GM19023 (cell line): ENCODE data around the gene EXOC3.
"Not testable (repeated sequence)": the region's sequence is repeated elsewhere in the genome, so short reads cannot be mapped to it uniquely, and the experiment has no call there.

Experiments
- ATAC-seq: cut with Tn5 transposase; IDR thresholded peaks from one replicate; pipeline ENCODE4 v1.9.1; 2021; ENCODE audit warnings: mild to moderate bottlenecking, moderate library complexity; ENCODE audit not compliant: unreplicated experiment

The EXOC3 gene

DNA sequence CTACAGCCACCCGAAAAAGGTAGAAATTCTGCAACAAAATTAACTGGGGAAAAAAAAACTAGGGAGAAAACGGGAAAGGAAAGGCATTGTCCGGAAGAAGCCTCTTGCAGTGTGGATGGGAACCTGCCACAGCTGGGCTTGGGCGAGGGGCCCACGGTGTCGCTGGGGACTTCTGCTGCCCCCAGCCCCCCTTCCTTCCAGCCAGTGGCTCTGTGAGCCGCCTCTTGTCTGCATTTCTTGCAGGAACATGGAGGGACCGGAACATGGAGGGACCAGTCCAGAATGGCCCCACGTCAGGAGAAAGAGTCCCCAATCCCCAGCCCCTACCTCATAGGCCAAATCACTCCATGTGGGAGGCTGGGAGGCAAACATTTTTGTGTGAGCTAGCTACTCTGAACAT lies 36.9 kb upstream of the EXOC3 start:
- ATAC-seq, result no peak

DNA sequence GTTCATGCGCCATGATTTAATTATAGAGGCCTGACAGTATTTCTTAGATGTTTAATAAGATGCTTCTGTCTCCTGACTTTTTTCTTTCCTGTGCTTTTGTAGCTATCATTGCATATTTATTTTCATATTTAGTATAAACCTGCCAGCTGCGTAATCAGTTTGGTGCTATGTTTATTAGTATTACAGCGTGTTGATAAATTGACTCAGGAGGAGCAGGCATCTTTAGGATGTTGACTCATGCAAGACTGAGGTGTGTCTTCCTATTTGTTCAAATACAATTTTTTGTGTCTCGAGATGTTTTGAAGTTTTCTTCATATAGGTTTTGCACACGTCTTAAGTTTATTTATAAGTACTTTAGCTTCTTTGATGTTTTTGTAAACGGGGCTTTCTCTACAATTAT lies 35.9 kb upstream of the EXOC3 start:
- ATAC-seq, result no peak

DNA sequence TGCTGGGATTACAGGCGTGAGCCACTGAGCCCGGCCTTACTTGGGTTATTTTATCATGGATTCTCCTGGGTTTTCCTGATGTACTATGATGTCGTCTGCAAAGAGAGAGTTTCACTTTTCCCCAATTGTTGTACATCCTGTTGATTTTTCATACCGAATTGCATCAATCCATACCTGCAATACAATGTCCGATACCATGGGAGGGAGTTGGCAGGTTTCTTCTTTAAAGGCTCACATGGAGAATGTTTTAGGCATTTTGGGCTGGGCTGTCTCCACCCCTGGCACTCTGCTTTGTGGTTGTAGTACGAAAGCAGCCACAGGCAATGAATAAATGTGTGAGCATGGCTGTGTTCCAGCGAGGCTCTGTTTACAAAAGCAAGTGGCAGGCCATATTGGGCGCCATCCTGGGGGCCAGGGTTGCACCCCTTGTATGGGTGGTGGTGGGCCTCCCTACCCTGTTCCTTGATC lies 35.1 kb upstream of the EXOC3 start:
- no peak for ATAC-seq

DNA sequence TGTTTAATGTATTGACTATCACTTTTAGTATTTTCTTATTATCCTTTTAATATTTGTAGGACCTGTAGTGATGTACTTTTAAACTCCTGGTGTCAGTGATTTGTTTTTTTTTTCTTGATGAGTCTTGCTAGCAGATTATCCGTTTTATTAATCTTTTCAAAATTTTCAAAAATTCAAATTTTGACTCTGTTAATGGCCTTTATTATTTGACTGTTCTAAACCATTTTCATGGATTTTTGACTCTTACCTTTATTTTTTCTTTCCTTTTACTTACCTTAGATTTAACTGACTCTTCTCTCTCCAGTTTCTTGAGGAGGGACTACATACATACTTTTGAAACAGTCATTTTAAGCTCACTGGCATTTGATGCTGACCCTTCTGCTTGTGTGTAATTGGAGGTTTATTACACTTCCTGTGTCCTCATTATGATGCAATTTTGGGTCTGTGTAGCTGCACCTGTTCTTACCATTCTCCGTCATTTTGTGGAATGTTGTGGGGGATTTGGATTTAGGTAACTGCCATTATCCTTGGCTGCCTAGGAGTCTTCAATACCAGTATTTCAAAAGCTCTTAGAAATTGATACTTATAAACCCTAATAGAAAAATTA lies 32.0 kb upstream of the EXOC3 start:
- ATAC-seq, result no peak

DNA sequence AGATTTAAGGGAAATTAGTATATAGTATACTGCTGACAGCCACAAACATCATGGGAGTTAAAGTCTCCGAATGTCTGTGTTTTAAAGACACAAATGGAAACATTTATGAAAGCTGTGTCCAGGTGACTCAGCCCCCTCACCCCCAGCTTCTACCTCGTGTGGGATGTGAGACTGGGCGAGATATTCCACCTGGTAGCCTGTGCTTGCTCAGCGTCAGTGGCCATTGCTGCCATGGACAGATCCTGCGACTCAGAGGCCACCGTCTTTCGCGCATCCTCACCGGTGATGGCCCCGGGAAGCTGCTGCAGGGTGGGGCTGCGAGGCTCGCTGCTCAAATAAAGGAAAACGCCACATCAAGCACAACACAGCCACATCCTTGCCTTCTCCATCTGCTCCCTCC lies 31.2 kb upstream of the EXOC3 start:
- no peak for ATAC-seq

DNA sequence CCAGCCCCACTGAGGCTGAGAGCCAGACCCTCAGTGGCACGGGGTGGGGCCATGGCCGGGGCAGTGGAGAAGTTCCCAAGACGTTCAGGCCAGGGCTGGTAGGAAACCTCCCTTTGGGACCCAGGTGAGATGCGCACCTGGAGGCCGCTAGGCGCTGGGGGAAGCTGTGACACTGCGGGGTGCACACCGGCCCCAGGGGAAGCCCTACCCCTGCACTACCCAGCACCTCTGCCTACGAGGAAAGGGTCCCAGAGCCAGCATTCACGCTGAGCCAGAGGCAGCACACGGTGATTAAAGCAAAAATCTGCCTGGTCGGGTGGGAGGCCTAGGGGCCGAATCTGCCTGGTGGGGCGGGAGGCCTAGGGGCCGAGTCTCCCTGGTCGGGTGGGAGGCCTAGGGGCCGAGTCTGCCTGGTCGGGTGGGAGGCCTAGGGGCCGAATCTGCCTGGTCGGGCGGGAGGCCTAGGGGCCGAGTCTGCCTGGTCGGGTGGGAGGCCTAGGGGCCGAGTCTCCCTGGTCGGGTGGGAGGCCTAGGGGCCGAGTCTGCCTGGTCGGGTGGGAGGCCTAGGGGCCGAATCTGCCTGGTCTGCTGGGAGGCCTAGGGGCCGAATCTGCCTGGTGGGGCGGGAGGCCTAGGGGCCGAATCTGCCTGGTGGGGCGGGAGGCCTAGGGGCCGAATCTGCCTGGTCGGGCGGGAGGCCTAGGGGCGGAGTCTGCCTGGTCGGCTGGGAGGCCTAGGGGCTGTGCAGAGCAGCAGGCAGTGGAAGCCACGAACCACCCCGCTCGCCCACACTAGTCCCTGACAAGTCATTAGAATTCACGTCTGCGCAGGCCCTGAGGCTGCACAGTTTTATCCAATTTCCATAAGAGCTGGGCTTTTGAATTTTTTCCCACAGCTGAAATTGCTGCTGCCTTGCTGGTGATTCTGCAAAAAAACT lies 27.7 kb upstream of the EXOC3 start:
- not testable (repeated sequence) for ATAC-seq

DNA sequence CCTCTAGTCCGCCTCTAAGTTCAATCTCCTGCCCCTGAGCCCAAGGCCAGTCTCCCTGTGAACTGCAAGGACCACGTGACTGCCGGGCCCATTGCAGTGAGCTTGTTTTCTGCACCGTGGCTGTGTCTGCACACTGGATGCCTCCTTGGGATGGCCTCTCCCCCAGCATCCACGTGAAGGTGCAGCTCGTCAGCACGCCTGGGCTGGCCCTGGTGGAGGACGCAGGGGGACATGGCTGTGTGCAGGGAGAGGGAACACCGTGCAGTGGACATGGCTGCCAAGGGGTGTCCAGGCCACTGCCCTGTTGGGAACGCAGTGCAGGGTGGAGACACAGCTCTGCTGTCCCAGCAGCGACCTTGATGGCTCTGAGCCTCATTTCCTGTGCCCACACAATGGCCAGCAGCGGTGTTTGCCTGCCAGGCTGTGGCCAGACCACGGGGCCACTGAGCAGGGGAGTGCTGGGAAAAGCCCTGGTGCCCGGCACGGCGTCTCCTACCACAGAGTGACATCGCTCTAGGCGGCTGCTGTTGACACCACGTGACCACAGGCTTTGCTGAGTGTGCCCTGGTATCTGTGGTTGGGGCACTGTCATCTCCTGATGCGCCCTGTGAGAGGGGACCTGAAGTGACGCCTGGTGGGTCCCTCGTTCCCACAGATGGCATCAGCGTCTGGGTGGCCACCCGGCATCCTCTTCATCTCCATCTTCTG lies 26.9 kb upstream of the EXOC3 start:
- ATAC-seq, result no peak

DNA sequence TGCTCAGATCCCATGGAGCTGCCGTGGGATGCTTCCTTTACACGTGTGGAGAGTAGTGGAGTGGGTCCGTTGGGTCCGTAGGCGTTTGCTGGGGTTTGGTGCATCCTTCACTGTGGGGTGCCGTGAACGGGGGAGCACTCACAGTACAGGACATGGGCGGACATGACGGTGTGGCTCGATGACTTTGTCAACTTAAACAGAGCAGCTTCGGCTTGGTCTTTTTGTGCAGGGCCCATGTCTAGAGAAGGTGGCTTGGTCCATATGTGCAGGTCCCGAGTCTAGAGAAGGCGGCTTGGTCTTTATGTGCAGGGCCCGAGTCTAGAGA lies 26.4 kb upstream of the EXOC3 start:
- ATAC-seq, result no peak

DNA sequence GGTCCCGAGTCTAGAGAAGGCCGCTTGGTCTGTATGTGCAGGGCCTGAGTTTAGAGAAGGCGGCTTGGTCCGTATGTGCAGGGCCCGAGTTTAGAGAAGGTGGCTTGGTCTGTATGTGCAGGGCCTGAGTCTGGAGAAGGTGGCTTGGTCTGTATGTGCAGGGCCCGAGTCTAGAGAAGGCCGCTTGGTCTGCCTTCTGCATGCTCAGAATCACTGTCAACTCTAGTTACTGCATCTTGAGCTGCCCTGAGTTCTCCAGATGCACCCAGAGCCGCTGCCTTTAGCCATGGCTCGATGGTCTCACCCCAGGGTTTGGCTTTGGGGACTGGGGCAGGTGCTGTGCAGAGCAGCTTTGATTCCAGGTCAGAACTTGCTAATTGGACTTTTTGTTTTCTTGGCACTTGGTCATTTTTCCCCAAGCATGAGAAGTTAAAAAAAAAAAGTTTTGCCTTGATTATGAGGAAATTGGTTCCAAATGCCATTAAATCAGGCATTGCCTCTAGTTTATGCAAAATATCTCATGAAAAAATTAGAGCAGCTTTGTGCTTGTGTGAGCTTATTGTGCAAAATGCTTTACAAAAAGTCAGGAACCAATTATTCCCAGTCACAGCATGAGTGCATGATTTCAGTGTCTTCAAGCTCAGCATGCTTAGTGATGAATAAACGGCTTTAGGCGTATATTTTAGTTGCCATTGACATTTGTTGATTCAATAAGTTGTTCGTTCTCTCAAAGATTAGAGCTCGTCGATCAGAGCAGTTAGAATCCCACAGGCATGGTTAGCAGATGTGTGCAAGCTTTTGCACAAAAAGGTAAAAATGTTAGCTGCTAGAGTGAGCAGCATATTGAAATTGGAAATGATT lies 25.4 kb upstream of the EXOC3 start:
- no peak for ATAC-seq

DNA sequence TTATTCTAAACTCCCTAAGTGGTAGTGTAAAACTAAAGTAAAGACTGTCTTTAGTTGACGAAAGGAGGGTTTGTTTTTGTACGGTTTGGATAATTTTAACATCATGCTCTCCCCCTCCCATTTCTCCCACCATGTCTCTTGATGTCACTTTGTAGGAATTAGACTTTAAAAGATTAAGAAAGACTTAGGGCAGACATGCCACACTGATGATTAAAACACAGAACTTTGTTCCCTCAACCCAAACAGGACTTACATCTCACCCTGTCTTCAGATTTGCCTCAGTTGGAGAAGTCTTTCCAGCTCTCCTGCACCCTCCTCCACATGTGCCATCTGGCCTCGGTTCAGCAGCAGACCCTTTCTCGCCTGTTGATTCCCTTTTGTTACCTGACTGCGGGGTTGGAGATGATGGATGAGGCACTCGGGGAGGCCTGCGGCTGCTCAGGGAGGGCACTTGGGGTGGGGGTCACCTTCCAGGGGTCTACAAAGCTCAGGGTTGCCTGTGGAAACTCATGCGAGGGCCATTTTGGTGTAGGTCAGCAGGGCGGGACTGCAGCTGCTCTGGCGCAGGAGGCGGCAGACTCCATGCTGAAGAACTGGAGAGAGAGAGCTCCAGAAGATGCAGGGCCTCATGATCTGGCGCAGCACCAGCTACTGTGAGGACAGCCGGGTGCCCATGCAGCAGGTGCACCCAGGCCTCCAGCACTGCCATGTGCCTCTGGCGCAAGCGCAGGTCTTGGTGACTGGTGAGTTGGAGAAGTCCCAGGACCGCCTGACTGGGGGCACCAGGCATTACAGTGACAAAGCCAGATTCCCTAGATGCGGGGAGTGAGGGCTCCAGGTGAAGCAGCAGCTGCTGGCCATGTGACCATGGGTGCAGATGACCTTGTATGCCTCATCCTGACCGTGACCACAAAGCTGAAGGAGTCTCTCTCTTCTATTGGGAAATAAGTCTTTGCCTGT lies 24.5 kb upstream of the EXOC3 start:
- ATAC-seq, result no peak

DNA sequence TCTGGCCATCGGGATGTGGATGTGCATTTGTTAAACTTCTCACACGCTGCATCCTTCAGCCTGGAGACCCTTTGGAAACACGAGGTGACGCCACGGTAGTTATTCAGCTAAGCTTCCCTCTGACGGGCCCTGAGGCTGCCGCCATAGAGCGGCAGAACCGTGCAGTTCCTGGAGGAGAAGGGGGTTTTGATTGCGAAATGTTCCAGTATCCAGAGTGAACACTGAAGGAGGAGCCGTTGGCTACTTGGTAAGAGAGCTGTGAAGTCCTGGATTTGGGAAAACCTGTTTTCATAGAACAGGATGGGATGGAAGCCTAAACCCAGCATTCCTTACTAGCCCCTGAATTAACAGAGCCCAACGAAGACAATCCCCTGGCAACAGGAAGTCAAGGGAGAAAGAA lies 23.0 kb upstream of the EXOC3 start:
- ATAC-seq, result no peak

DNA sequence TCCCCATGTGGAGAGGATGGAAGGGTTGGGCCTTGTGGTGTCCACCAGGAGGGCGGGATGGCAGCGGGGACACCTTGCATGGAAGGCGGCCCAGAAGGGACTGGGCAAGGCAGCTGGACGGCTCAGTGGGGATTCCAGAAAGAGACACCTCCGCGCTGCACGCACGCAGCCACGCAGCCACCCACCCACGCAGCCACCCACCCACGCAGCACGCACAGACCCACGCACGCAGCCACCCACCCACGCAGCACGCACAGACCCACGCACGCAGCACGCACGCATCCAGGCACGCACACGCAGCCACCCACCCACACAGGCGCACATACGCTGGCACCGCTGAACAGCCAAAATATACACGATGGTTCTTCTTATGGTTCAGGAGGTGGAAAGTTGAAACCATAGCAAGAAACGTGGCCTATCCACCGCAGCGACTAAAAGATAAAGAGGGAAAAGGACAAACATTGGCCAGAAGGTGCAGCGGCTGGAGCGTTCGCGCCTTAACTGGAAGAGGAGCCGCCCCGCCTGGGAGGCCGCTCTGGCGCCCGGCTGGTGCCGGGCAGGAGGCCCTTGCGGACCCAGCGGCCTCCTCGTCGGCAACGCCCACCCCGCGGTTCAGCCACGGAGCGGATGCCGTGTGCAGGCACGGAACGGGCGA lies 22.2 kb upstream of the EXOC3 start:
- ATAC-seq, result no peak

DNA sequence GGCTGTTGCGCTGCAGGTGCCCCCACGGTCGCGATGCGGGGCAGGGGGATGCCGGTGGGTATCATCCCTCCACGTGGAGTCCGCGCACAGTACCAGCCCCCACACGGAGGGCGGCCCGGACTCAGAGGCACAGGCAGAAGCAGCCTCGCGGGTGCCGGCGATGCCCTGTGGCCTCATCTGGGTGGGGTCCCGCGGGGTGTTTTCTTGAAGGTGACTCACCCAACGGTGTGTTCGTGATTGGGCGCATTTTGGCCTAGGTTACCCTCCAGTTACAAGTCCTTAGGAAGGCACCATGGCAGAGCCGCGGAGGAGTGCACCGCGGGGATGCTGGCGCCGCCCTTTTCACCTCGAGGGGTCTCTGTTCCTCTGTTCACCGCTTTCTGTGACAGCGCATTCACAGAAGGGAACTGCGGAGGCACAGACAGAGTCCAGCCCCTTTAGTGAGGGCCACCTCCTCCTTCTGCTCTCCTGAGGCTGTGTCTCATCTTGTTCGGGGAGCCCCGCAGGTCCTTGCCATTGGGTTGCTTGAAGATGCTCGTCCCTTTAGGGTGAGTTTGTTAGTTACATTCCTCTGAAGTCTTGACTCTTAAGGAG lies 21.6 kb upstream of the EXOC3 start:
- no peak for ATAC-seq

DNA sequence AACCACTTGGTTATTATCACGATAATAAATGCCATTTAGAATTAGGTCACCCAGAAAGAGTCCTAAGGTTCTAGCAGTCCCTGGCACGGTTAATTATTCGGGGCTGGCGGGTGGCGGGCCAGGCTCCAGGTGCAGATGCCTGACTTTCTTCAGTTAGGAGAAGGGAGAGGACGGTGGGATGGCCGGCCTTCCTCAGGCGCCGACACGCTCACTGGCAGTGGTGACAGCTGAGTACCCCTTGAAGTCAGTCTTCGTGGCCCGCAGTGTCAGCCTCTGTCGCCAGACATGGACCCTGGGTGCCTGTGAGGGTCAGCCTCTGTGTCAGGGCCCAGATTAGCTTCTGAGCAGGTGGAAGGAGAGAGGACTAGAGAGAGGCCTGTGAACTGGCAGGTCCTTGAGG lies 21.1 kb upstream of the EXOC3 start:
- ATAC-seq, result no peak

DNA sequence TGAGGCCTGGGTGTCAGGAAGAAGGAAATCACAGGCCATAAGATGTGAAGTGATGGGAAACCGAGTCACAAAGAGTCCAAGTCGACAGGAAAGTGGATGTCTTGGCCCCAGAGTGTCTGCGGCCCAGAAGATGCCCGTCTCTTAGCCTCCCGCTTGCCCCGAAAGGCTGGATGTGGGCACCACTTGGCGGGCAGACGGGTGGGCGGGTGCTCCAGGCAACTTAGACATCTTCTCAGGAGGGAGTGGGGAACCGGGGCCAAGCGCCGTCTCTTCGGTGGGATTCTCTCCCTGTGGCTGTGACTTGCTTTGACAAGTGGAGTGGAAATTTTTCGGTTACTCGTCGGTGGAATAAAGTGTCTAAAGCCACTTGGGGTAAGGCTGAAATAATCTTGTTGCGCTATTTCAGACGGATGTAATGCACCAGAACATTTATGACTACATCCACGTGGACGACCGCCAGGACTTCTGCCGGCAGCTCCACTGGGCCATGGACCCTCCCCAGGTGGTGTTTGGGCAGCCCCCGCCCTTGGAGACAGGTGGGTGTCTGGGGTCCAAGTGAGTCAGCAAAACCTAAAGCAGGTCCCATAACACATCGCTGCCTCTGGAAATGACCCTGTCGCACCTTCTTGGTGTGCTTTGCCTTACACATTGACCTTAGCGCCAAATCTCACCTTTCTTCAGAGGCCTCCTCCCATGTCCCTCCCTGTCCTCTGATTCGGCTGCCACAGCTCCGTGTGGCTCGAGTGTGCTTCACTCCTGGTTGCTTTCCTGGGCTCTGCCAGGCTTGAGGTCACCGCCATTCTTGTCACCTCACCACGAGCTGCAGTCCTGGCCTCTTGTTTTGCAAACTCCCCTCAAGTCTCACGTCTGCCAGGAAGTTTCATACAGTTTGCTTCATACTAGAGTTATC lies 20.4 kb upstream of the EXOC3 start:
- ATAC-seq, result no peak

DNA sequence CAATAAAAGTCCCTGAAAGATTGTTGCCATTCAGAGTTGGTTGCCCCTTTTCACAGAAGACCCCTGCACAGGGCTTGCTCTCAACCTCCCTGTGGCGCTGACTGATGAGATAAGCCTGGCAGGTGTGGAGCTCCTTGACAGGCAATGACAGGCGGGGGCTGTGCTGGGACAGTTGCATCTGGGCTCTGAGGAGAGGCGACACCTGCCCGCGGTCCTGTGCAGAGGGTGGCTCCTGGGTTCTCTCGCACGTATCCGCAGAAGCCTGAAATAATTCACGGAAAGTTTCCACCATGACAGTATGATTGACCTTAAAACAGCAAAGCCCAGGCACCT lies 19.8 kb upstream of the EXOC3 start:
- ATAC-seq, result no peak

DNA sequence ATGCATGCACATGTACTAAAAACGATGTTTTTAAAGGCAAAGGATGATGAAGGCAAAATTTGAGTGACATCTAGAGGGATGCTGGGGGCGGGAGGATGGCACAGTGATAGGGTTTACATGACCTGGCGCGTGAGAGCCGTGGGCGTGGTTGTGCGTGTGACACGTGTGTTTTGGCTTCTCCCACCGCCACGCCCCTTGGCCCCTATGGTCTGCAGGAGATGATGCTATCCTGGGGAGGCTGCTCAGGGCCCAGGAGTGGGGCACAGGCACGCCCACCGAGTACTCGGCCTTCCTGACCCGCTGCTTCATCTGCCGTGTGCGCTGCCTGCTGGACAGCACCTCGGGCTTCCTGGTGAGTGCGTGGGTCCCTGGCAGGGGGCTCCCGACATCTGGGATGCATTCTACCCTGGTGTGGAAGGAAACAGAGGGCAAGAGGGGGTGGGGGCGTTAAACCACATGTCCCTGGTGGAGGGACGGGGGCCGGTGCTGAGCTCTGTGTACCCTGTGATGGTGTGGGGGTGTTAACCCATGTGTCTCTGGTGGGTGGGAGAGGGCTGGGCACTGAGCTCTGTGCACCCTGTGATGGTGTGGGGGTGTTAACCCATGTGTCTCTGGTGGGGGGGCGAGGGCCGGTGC lies 19.2 kb upstream of the EXOC3 start:
- ATAC-seq, result no peak
